Kidney tubule cell (primary cell): ENCODE data around the gene EMC9.

Experiments used
- DNase-seq: peaks from one replicate; pipeline ENCODE4 v3.0.0-alpha.2; 2018; ENCODE audit warnings: low spot score

Gene EMC9, protein sequence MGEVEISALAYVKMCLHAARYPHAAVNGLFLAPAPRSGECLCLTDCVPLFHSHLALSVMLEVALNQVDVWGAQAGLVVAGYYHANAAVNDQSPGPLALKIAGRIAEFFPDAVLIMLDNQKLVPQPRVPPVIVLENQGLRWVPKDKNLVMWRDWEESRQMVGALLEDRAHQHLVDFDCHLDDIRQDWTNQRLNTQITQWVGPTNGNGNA

DNA sequence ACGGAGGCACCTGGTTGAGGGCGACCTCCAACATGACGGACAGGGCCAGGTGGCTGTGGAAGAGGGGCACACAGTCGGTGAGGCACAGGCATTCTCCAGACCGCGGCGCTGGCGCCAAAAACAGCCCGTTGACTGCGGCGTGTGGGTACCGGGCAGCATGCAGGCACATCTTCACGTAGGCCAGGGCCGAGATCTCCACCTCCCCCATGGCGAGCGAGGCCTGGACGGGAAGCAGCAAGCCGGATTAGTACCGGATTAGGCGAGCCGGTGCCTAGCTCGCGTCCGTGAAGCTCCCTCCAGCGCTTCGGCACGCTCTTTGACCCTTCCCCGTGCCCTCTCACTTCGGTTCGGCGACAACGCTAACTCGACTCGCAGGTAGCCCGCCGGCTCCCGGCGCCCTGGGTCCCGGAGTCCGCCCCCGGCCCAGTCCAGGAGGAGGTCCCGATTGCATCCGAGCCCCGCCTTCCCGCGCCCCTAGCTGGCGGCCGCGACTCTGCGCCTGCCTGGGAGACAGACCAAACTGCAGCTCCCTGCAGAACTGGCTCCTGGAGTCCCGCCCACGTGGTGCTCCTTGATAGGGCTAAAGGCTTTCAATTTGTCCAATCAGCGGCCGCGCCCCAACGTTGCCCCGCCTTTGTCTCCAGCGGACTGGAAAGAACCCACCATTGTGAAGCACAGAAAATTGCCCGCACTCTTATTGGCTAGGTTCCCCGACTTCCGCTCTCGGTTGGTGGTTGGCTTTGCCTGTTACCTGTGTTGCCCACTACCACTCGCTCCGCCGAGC lies at the start of gene EMC9:
Gene EMC9, minus strand, starts transcription at position 495 of the 784 bp plus-strand sequence. Its CDS starts 287 bp downstream, at position 208.
- peak; percentile 100 for DNase-seq

DNA sequence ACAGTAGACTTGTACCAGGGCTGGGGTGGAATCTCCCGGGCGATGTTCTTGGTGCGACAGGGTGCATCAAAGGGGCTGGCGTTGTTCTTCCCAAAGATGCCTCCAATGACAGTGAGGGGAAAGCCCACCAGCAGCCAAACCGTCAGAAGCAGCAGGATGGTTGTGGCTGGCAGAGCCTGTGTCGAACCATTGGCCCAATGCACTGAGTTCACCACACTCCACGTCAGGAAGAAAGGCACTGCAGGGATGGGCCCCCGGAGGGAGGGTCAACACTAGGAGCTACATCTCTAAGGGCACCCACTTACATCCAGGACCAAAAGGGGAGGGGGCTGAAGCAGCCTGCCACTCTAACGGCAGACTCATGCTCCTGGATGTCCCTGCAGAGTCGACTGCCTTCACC lies 49.0 kb upstream of the EMC9 start:
- DNase-seq, result no peak

- no peak for DNase-seq
These were observed 48.1 kb upstream of the EMC9 start for GRCh38 chr14:24189460-24189859.

GRCh38 chr14:24189059-24189375 lies 47.6 kb upstream of the EMC9 start:
- no peak for DNase-seq

GRCh38 chr14:24188251-24189058 lies 47.1 kb upstream of the EMC9 start, which contains the start of gene IPO4:
IPO4 (minus strand) TSS chr14:24188816; CDS start chr14:24188787, 29 bp downstream.
- peak; percentile 97 for DNase-seq

- DNase-seq, result no peak
These were observed 46.1 kb upstream of the EMC9 start for GRCh38 chr14:24187539-24187915.

DNA sequence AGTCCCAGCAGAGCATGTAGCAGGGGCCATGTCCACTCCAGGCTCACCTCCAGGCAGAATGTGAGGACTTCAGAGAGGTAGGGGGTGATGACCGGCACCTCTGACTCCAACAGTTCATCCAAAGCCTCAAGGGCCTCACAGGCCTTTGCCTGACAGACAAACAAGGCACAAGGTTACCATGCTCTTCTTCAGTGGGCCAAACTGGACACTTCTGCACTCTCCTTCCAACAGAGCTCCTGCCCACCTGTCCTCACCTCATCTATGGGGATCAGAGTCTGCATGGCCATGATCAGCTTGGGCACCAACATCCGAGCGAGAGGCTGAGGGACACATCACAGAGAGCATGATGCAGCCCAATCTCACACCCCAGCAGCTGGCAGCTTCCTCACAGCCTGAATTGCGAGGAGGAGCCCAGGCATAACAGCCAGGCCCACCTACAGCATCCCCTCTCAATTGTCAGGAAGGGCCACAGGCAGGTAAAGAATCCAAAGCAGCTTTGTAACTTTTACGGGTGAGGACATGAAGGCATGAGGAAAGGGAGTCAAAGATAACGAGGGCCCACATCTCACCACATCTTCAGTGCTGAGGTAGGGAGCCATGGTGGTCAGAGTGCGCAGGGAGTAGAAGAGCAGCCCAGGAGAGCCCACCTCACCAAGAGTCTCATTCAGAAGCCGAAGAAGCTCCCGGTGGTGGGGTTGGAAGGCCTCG lies 45.6 kb upstream of the EMC9 start:
- DNase-seq, result no peak

DNA sequence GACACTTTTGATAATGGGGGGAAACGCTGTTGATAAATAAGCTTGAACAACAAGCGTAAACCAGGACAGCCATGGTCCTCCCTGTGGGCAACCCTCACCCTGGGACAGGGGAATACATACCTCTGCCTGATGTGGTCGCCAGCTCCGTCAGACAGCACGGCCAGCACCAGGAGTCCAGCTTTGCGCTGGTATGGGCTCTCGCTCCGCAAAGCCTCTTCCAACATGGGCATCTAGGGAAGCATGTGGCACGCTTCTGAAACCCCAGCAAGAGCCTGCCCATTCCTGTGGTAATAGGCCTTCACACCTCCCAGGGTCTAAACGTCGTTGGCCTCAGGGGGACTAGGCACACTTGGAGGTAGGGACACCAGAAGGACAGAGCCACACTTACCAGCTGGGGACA lies 44.4 kb upstream of the EMC9 start:
- no peak for DNase-seq

DNA sequence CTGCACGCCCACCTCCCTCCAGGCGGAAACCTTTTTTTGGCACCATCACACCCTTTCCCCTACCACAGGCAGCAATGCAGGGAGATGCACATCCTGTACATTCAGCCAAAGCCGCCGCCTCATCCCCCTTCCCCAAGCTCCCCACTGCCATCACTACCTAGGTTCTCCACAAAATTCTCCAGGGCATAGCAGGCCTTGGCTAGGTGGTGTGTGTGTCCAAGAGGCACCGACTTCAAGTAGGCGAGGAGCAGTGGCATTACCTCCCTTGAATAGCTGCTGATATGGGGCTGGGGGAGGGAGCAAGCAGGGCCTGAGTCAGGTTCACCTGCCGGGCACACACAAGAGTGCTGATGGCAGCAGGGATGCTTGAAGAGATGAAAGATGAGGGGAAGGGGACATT lies 43.6 kb upstream of the EMC9 start:
- no peak for DNase-seq

DNA sequence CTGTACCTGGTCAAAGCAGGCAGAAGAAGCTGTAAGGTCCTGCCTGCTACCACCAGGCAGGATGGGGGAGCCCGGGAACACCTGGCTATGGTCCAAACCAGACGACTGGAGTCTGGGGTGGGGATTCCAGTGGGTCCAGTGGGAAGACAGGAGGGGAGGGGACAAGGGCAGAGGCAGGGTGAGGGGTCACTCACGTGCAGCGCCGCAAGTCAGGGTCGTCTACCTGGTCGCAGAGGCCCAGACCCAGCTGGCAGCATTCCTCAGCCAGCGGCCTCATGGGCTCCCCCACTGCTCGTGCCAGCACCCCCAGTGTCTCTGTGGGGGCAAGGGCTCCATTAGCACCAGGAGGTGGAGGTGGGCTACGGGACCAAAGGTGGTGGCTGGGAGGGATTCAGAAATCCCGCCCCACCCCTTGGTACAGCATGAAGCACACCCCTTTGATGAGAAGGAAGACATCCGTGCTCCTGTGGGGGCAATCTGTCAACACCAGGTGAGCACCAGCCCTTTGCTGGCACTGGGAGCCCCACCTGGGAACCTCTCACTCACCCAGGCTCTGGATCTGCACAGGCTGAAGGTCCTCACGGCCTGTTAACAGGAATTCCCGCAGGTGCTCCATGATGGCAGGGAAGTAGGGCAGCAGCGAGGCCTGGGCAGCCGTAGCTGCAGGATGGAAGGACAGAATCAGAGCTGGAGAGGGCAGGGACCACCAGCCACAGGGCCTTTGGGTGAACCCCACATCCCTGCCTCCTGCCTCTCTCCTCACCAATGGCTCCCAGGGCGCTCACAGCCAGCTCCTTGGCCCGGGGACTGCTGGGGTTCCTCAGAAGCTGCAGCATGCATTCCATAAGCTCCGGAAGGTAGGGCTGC lies 42.9 kb upstream of the EMC9 start:
- DNase-seq, result no peak

DNA sequence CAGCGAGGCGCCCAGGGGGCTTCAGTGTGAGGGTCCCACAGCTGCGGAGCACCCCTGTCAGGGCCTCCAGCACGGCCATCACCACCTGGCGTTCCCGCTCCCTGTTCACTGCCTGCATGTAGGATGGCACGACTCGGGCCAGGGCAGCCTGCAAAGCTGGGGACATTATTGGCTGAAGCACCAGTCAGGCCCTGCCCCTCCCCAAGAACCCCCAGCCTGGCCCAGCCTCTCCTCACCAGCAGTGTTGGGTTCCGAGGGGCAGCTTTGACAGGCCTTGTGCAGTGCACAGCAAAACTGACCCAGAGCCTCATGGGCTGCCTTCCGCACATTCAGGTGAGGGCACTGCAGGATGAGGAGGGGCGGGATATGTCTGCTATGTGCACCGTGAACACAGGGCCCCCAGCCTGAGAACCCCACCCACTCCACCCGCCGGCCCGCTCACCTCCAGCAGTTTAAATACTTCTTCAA lies 41.7 kb upstream of the EMC9 start:
- no peak for DNase-seq

- no peak for DNase-seq
These were observed 40.9 kb upstream of the EMC9 start for GRCh38 chr14:24182110-24182882.

- no peak for DNase-seq
These were observed 40.1 kb upstream of the EMC9 start for GRCh38 chr14:24181371-24182077.

GRCh38 chr14:24179961-24180796 lies 38.8 kb upstream of the EMC9 start:
- DNase-seq, result peak; percentile 95

- no peak for DNase-seq
These were observed 38.0 kb upstream of the EMC9 start for GRCh38 chr14:24179294-24179960.

DNA sequence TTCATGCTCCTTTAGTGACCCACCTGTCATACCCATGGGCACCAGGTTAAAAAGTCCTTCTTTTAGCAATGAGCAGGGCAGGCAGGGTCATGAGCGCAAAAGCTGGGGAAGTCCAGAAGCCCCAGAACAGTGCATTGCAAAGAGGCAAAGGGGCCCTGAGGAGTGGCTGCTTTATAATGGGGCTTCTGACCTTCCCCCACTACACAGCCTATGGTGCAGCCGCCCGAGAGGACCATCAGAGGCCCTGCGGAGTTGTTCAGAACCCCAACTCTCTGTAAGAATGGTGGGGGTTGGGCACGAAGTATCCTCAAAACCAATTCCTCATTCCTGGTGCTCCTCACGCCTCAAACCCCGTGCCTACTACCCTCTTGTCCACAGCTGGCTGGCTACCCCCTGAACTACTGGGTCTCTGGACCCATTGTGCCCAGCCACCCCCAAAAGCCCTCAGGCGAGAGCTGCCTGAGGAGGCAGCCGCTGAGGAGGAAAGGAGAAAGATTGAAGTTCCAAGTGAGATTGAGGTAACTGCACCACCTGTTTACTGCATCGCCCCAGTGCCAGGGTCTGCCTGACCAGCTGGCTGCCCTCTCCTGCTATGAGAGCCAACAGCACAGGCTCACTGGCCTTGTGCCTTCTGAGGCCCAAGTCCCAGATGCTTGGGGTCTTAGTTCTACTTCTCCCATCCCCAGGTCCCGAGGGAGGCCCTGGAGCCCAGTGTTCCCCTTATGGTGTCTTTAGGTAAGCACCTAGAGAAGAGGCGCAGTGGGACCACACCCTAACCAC lies 37.2 kb upstream of the EMC9 start:
- no peak for DNase-seq

DNA sequence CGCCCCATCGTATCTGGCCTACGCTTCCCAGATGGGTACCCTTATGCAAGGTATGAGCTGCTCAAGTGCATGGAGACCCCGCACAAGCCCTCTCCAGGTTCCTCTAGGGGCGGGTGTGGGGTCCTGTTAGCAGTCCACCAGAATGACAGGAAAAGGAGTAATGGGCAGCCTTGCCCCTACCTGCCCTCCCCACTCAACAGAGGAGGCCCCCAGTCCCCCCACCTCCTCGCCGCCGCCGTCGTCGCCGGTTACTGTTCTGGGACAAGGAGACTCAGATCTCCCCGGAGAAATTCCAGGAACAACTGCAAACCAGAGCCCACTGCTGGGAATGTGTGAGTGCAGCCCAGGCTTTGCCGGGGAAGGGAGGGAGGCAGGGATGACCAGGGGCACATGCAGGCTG lies 36.5 kb upstream of the EMC9 start:
- no peak for DNase-seq
